ENCODE results near the gene TJP3.
"Not testable (repeated sequence)": the region's sequence is repeated elsewhere in the genome, so short reads cannot be mapped to it uniquely, and the experiment has no call there.

The TJP3 gene

DNA sequence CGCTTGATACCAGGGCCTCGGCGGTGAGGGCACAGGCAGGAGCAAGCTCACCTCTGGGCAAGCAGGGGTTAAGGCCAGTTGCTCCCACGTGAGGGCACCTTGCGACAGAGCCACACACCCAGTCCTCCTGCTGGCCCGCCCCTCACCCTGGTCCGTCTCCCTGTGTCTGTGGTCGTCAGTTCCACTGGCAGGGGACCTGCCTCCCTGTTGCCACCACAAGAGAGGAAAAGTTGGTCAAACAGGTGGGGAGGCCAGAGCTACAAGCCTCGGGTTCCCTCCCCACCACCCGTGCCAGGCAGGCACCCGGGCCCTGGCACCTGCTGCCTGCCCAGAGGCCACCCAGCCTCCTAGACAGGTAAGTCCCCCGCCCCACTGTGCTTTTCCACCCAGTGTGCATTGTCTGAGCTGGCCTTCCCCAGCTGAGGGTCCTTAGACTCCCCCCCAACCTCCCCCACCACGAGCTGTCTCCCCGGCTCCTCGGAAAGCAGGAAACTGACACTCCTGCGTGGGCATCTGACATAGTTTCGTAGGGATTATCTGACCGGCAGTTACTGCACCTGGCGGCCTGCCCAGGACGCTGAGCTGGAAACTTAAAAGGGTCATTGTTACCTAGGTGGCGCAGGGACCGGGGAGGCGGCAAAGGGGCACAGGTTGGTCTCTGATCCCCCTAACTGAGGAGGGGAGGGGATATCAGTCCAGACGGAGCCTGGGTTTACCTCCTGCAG is at the start of gene TJP3:
Gene TJP3, plus strand, starts transcription at position 178 of the 725 bp plus-strand sequence. CDS start 20,049 bp downstream, outside the sequence.
- DNase-seq (ENCODE audit: low spot score) = peak; percentile 57

DNA sequence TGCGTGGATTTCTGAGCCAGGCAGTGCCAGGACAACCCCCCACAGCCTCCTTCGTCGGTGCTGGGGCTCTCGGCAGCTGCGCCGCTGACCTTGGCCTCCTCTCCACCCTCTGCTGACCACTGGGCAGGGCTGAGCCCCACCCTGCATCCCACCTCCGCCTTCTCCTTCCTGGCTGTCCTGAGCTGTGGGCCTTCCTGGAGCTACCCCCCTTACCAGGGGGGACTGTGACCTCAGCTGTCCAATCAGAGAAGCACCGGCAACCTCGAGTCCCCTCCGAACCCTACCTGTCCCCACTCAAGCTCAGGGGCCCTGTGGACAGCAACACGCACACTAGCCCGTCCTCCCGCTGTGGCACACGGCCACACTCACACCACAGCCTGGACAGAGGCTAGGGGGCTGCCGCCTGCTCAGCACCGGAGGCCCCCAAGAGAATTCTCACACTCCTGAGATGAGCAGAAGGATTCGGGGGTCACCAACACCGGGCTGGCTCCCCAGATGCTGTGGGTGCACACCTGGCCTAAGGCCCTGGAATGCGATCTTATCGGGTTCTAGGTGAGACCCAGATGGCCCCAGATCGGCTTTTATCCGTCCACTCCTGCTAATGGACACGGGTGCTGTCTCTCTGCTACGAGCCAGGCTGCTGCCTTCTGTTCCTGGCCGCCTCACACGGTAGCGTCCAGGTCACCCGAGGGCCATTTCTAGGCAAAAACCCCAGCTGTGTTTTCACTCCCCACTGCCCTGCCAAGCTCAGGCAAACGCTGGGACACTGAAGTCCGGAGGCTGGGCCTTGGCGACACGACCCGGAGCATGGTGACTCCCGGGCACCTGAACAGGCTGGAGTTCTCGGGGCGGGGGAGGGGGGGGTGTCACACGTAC is 49.1 kb upstream of the TJP3 start:
- DNase-seq (ENCODE audit: low spot score) = no peak

DNA sequence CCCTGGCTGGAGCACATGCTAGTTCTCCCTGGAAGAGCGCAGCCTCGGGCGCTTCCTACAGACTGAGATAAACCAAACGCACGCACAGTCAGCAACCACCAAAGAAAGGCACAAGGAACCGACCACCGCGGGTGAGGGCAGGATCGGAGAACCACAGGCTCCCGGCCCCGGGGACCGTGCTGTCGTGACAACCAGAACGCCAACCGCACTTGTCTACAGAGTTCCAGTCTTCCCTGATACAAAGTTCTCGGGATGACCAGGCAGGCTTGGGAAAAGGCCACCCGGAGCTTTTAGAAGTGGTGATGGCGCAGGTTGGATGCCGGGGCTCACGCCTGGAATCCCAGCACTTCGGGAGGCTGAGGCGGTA is 48.5 kb upstream of the TJP3 start:
- no peak for DNase-seq (ENCODE audit: low spot score)

- DNase-seq (ENCODE audit: low spot score) = no peak
Measured at GRCh38 chr19:3660493-3661219, 47.5 kb upstream of the TJP3 start.

GRCh38 chr19:3661284-3662238 is 46.6 kb upstream of the TJP3 start:
- no peak for DNase-seq (ENCODE audit: low spot score)

GRCh38 chr19:3663838-3664237 is 44.3 kb upstream of the TJP3 start:
- no peak for DNase-seq (ENCODE audit: low spot score)

- no peak for DNase-seq (ENCODE audit: low spot score)
Measured at GRCh38 chr19:3664879-3665642, 43.1 kb upstream of the TJP3 start.

DNA sequence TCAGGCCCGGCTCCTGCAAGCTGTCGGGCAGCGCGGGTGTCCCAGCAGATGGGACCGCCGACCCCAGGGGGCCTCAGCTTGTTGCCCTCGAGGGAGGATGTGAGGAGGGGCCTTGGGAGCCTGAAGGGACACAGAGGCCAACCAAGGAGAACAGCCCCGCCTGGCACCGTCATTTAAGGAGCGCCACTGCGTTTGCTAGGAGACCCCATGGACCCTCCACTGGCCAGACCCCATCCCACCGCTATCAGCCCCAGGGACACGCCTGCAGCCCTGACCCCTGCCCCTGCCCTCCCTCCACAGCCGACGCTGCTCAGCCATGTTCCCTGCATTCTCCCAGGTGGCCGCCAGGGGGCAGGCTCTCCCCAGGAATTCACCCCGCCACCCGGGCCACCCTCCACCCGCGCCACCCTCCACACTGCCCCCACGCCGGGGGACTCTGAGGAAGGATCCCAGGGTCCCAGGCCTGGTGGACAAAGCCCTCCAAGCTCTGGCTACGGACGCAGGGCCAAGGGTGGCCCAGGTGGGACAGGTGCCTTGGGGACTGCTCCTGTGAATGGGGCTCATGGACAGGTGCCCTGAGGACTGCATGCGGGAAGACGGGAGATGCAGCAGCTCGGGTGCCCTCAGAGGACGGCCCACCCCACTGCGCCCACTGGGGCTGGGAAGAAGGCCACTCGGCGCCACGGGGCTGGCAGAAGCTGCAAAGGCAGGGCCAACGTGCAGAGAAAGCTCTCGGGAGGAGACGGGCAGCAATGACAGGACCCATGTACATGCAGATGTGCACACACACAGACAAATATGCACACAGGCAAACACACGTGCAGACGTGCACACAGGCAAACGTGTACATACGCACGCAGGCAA is 42.3 kb upstream of the TJP3 start:
- peak; percentile 91 for DNase-seq (ENCODE audit: low spot score)

GRCh38 chr19:3666545-3666856 is 41.7 kb upstream of the TJP3 start:
- not testable (repeated sequence) for DNase-seq (ENCODE audit: low spot score)

GRCh38 chr19:3667037-3667638 is 41.0 kb upstream of the TJP3 start:
- no peak for DNase-seq (ENCODE audit: low spot score)

DNA sequence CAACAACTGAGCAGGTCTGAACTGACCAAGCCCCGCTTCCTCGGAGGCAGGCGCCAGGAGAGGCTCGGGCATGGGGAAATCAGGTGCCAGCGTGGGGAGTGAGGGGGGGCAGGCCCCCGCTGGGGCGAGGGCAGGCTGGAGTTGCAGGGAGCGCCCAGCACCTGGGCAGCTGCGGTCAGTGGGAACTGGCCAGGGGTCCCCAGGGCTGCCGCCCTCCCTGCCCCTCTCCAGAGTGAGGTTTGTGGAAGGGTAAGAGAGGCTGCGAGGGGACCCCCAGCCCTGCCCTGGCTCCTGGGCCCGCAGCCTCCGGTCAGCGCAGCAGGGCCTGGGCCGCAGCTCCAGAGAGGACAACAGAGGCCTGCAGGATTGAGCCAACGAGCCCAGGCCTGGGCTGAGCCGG is 40.4 kb upstream of the TJP3 start:
- no peak for DNase-seq (ENCODE audit: low spot score)

DNA sequence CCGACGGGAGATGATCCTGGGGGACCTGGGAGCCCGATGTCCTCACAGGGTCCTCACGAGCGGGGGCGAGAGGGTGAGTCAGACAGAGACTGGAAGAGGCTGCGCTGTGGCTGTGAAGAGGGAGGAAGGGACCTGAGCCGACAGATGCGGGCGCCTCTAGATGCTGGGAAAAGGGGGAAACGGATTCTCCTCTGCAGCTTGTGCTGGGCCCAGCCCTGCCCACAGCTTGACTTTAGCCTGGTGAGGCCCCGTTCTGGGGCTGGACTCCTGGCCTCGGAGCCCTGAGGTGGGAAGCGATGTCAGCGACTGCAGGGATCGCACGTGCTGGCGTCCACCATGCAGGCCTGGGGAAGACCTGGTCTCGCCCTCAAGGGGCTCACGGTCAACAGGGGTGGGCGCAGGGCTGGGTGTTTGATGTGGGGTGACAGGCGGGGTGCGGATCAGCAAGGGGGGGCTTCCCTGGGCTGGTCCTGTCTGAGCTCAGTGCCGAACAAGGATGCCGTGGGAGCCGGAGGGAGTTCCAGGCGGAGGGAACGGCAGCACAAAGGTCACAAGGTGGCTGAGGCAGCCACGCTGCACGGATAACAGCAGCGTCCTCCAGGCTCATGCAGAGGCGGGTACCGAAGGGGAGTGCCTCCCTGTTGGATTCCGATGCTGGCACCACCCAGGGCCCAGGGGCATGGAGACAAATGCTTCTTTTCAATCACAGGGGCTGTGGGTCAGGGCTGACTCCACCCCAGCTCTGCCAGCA is 39.7 kb upstream of the TJP3 start:
- DNase-seq (ENCODE audit: low spot score) = no peak

DNA sequence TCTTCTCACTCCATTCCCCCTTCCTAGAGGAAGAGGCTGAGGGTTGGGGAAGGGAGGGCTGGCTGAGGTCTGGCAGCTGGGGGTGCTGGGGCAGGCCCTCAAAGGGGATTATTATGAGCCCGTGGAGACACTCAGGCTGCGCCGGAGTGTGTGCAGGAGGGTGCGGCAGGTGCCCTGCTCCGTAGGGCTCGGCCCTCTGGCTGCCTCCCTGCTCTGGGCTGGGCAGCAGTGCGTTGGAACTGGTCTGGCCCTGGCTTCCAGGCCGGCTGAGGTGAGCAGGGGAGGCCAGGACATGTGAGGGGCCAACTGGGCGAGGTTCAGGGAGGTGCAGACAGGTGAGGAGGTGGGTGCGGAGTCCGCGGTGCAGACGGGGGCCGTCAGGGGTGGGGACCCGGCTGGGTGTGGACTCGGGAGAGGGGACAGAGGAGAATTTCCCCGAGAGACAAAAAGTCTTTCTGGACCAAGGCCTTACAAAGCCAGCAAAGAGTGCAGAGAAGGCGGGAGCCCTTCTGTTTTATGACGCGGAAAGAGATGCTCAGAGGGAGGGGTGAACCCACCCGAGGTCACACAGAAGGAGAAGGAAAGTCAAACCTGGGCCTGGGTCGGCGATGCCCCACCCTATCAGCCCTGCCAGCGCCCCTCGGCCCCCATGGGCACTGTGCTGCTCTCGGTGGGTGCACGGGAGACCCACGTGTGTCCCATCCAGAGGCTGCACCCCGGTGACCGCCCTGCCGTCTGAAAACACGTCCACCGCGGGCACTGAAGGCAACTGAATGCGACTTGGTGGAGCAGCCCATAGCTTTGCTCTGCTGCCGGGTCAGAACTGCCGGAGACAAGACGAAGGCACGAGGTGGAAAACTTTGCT is 38.9 kb upstream of the TJP3 start:
- no peak for DNase-seq (ENCODE audit: low spot score)

DNA sequence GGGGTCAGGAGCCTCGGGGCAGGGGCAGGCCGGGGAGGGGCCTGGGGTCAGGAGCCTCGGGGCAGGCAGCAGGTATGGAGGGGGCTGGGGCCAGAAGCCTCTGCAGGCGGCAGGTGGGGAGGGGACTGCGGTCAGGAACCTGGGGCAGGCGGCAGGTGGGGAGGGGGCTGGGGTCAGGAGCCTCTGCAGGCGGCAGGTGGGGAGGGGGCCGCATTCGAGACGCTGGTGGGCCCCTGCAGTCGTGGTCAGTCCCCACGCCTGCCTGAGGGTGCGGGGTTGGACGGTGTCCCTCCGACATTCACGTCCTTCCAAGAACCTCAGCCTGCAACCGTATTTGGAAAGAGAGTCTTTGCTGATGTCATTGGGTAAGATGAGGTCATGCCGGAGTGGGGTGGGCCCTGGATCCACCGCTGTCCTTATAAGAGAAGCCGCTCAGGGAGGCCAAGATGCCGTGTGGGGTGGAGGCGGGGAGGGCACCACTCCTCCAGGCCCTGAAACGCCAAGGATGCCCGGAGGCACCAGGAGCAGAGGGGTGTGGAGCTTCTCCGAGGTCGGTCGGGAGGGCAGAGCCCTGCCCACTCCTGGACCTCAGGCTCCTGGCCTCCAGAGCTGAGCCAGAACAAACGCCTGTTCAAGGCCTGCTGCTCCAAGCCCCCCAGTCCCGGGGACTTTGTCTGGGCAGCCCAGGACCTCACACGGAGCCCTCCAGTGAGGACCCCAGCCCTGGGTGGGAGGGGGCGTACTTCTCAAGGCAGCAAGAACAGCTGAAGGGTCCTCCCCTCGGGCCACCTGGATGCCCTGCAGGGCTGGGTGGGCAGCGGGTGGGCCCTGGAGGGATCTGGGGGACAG is 38.0 kb upstream of the TJP3 start:
- peak; percentile 94 for DNase-seq (ENCODE audit: low spot score)

- peak; percentile 81 for DNase-seq (ENCODE audit: low spot score)
Measured at GRCh38 chr19:3670796-3671679, 37.1 kb upstream of the TJP3 start.

All from GM03348 (cell line).